ENCODE measurements around the gene PLXDC1.

PLXDC1 gene

GRCh38 chr17:39197380-39198185, 46.1 kb upstream of the PLXDC1 start, which contains the start of gene CACNB1:
CACNB1 (minus strand) TSS chr17:39197669; CDS start chr17:39197495, 174 bp downstream.
- H3K4me1 ChIP-seq, result peaks cover 0 to 70% (median 59%) of the 10 kb centered on the region in 4 donors

GRCh38 chr17:39196808-39197291, 45.4 kb upstream of the PLXDC1 start:
- H3K4me1 ChIP-seq, result peaks cover 0 to 66% (median 55%) of the 10 kb centered on the region in 4 donors
- DNase-seq, result peak; percentile 51 to 89
- H3K36me3 ChIP-seq, result peaks cover 21 to 39% (median 23%) of the 10 kb centered on the region in 3 donors

More at GRCh38 chr17:39197380-39198185, 46.1 kb upstream of the PLXDC1 start, which contains the start of gene CACNB1:
- peak within 1 kb of the TSS; percentile 80 to 95 for H3K4me3 ChIP-seq
- TF ChIP-seq CTCF (IDR thresholded peaks at IDR 0.05), result no peak
- DNase-seq, result peak; percentile 81 to 91
- peak within 1 kb of the TSS; percentile 98 to 100 for H3K27ac ChIP-seq
- no peaks in the 10 kb centered on the region for H3K9me3 ChIP-seq
- H3K27me3 ChIP-seq, result no peaks in the 10 kb centered on the region
- intact Hi-C loops (cut with DNase I; ENCODE audit: low total_unique reads), result loop anchor here (5.0 kb wide), 1 partner anchor 35 kb away; no protein-coding TSS in a partner anchor
- H3K36me3 ChIP-seq, result peaks cover 21 to 39% (median 25%) of the 10 kb centered on the region in 3 donors

GRCh38 chr17:39196241-39196807, 44.9 kb upstream of the PLXDC1 start:
- Histone ChIP-seq H3K4me3 (peak overlapping the region; percentile 80 to 95), H3K36me3 (peaks cover 21 to 39% (median 23%) of the 10 kb centered on the region in 3 donors), H3K27ac (peak overlapping the region; percentile 98 to 100), H3K9me3 (no peaks in the 10 kb centered on the region), H3K4me1 (peaks cover 0 to 61% (median 49%) of the 10 kb centered on the region in 4 donors), H3K27me3 (no peaks in the 10 kb centered on the region)
- TF ChIP-seq CTCF (IDR thresholded peaks at IDR 0.05), result no peak
- no peak for DNase-seq
- intact Hi-C loops (cut with DNase I; ENCODE audit: low total_unique reads), result loop anchor here (5.0 kb wide), 1 partner anchor 36 kb away; no protein-coding TSS in a partner anchor

More at GRCh38 chr17:39196808-39197291, 45.4 kb upstream of the PLXDC1 start:
- Histone ChIP-seq H3K27ac (peak overlapping the region; percentile 98 to 100), H3K4me3 (peak overlapping the region; percentile 80 to 95), H3K9me3 (no peaks in the 10 kb centered on the region), H3K27me3 (no peaks in the 10 kb centered on the region)
- intact Hi-C loops (cut with DNase I; ENCODE audit: low total_unique reads), result loop anchor here (5.0 kb wide), 1 partner anchor 35 kb away; no protein-coding TSS in a partner anchor
- TF ChIP-seq CTCF (IDR thresholded peaks at IDR 0.05), result no peak

GRCh38 chr17:39195568-39196160, 44.2 kb upstream of the PLXDC1 start:
- Histone ChIP-seq H3K36me3 (peaks cover 27 to 43% (median 27%) of the 10 kb centered on the region in 3 donors), H3K27ac (peak overlapping the region; percentile 98 to 100), H3K27me3 (no peaks in the 10 kb centered on the region), H3K9me3 (no peaks in the 10 kb centered on the region), H3K4me3 (peak overlapping the region; percentile 80 to 95), H3K4me1 (peaks cover 0 to 54% (median 43%) of the 10 kb centered on the region in 4 donors)
- intact Hi-C loops (cut with DNase I; ENCODE audit: low total_unique reads), result loop anchor here (5.0 kb wide), 1 partner anchor 37 kb away; no protein-coding TSS in a partner anchor
- peak; percentile 60 to 84 for DNase-seq
- no peak for TF ChIP-seq CTCF (IDR thresholded peaks at IDR 0.05)

GRCh38 chr17:39194985-39195524, 43.6 kb upstream of the PLXDC1 start:
- Histone ChIP-seq H3K9me3 (no peaks in the 10 kb centered on the region), H3K27me3 (no peaks in the 10 kb centered on the region), H3K4me3 (peak overlapping the region; percentile 80 to 95), H3K27ac (peak overlapping the region; percentile 98 to 100), H3K36me3 (peaks cover 32 to 49% (median 33%) of the 10 kb centered on the region in 3 donors), H3K4me1 (peaks cover 0 to 54% (median 43%) of the 10 kb centered on the region in 4 donors)
- no peak for TF ChIP-seq CTCF (IDR thresholded peaks at IDR 0.05)
- DNase-seq, result peak in 1 of 2 donors; percentile 75
- intact Hi-C loops (cut with DNase I; ENCODE audit: low total_unique reads), result loop anchor here (5.0 kb wide), 1 partner anchor 37 kb away; no protein-coding TSS in a partner anchor

All from tibial artery (tissue), 4 donors.